ENCODE results near the gene TRHDE. TPM values are rescaled to one million over a fixed set of nuclear protein-coding genes. Genes with fewer than 3 reads are reported as not detected.

TRHDE gene
- total and polyA plus RNA-seq, 12 donors: 0.10 to 0.97 (median 0.46) TPM

DNA sequence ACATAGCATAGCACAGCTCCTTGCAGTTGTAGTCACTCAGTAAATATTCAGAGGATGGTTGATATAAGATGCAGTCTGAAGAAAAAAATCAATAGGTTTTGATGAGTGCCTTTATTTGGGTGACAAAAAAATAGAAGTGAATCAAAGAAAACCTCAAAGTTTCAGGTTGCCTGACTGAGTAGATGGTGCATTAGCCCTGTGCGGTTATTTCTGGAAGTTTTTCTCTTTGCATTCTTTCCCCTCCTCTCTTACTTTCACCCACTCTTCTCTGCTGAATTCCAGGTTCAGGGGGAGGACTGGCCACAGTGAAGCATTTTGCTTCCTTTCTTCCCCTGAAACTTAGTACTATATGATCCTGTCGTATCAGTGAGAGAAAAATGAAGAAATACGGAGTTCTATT, 28.6 kb downstream of the TRHDE start:
- no peak for ATAC-seq
- WGBS, 2 donors: 84 to 87% methylated on average over 3 of the region's 3 CpGs

DNA sequence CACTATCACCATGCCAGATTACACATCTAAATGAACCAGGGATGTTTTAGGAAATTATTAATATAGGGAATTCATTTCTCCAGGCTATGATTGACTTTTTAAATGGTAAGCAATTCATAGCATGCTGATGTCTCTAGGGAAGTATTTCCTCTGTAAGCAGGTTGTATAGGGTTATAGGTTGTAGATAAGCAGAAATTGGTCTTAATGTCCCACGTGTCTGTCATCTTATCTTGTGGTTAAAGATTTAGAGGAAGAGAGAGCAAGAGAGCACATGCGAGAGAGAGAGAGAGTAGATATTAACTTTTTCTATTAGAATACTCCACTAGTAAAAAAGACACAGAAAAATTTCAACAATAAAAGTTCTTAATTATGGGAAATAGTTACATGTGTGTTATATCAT, 32.6 kb downstream of the TRHDE start:
- intact Hi-C loops (cut with DNase I): no loop called here
- H3K9me3 ChIP-seq: no peaks in the 10 kb centered on the region
- H3K4me1 ChIP-seq: no peaks in the 10 kb centered on the region
- peaks cover 0 to 6% (median 0%) of the 10 kb centered on the region in 7 donors for H3K27me3 ChIP-seq
- H3K4me3 ChIP-seq: no peak overlapping the region
- ATAC-seq (no peak), DNase-seq (no peak)
- H3K36me3 ChIP-seq: no peaks in the 10 kb centered on the region
- H3K27ac ChIP-seq: no peak overlapping the region
- WGBS, 2 donors: 28 to 33% methylated on average over 2 of the region's 2 CpGs
- TF ChIP-seq, protein P1, sequence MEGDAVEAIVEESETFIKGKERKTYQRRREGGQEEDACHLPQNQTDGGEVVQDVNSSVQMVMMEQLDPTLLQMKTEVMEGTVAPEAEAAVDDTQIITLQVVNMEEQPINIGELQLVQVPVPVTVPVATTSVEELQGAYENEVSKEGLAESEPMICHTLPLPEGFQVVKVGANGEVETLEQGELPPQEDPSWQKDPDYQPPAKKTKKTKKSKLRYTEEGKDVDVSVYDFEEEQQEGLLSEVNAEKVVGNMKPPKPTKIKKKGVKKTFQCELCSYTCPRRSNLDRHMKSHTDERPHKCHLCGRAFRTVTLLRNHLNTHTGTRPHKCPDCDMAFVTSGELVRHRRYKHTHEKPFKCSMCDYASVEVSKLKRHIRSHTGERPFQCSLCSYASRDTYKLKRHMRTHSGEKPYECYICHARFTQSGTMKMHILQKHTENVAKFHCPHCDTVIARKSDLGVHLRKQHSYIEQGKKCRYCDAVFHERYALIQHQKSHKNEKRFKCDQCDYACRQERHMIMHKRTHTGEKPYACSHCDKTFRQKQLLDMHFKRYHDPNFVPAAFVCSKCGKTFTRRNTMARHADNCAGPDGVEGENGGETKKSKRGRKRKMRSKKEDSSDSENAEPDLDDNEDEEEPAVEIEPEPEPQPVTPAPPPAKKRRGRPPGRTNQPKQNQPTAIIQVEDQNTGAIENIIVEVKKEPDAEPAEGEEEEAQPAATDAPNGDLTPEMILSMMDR (IDR thresholded peaks at IDR 0.05): no peak

More for the DNA sequence above, 28.6 kb downstream of the TRHDE start:
- Histone ChIP-seq H3K27ac (no peak overlapping the region), H3K4me3 (no peak overlapping the region), H3K36me3 (no peaks in the 10 kb centered on the region), H3K27me3 (peaks cover 0 to 6% (median 0%) of the 10 kb centered on the region in 7 donors), H3K4me1 (no peaks in the 10 kb centered on the region), H3K9me3 (no peaks in the 10 kb centered on the region)
- no peak for DNase-seq
- intact Hi-C loops (cut with DNase I): no loop called here
- TF ChIP-seq, protein P1 (IDR thresholded peaks at IDR 0.05): no peak

DNA sequence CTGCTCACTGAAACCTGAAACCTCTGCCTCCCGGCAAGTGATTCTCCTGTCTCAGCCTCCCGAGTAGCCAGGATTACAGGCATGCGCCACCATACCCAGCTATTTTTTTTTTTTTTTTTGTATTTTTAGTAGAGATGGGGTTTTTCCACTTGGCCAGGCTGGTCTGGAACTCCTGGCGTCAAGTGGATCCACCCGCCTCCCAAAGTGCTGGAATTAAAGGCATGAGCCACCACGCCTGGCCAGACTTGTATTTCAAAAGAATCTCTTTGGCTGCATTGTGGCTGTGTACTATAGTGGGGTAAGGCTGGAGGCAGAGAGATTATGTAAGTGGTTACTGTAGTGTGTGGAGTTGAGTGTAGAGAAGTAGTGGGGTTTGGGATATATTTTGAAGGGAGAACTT, 35.1 kb downstream of the TRHDE start:
- intact Hi-C loops (cut with DNase I): no loop called here
- Histone ChIP-seq H3K27ac (no peak overlapping the region), H3K36me3 (no peaks in the 10 kb centered on the region), H3K4me3 (no peak overlapping the region), H3K4me1 (no peaks in the 10 kb centered on the region), H3K27me3 (peaks cover 0 to 6% (median 0%) of the 10 kb centered on the region in 7 donors), H3K9me3 (no peaks in the 10 kb centered on the region)
- DNase-seq (no peak), ATAC-seq (no peak)
- WGBS, 2 donors: 87% methylated on average over 6 of the region's 6 CpGs
- TF ChIP-seq, protein P1 (IDR thresholded peaks at IDR 0.05): no peak

DNA sequence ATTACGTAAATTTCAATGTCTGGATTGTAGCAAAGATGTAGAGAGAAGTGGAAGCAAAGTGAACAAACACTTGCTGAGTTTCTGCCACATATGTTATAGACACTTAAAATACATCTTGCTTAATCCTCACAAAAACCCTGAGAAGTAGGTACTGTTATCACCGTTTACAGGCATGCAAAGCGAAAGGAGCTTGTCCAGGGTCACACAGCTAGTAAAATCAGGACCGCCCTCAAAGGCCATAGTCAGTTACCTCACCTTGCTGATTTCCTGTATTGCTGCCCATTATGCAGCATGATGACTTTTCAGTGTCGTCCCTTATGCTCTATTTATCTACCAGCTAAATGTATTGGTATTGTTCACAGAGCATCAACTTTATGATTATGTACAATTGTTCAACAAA, 39.8 kb downstream of the TRHDE start:
- Histone ChIP-seq H3K36me3 (no peaks in the 10 kb centered on the region), H3K27ac (no peak overlapping the region), H3K27me3 (no peaks in the 10 kb centered on the region), H3K4me3 (no peak overlapping the region), H3K4me1 (no peaks in the 10 kb centered on the region), H3K9me3 (no peaks in the 10 kb centered on the region)
- intact Hi-C loops (cut with DNase I): no loop called here
- ATAC-seq (no peak), DNase-seq (no peak)
- TF ChIP-seq, protein P1 (IDR thresholded peaks at IDR 0.05): no peak
- WGBS, 2 donors: 77 to 81% methylated on average over 5 of the region's 5 CpGs

Data from heart right ventricle (tissue), 16 donors.